Fibroblast of lung (primary cell): ENCODE results near the gene TRMU. TPM values are rescaled to one million over a fixed set of nuclear protein-coding genes. Genes with fewer than 3 reads are reported as not detected.

Source experiments
- DNase-seq, 2 donors: peaks; one replicate each; pipeline versions ENCODE4 v3.0.0 to v3.0.0-alpha.2; 2010; ENCODE audit warnings: low read depth in 2 of 2
- H2AFZ ChIP-seq: 2 replicates; pipeline ENCODE4 v1.5.1; 2012; ENCODE audit warnings: low read length, control low read depth, inconsistent platforms
- H3K27ac ChIP-seq: 2 replicates; pipeline ENCODE4 v1.5.1; 2011; ENCODE audit warnings: low read length, control low read depth; ENCODE audit not compliant: insufficient read depth
- H3K27me3 ChIP-seq: 2 replicates; pipeline ENCODE4 v1.5.1; 2011; ENCODE audit warnings: mild to moderate bottlenecking, low read length; ENCODE audit not compliant: control insufficient read depth, insufficient read depth
- H3K36me3 ChIP-seq: 2 replicates; pipeline ENCODE4 v1.5.1; 2011; ENCODE audit warnings: low read length; ENCODE audit not compliant: control insufficient read depth, insufficient read depth
- H3K4me1 ChIP-seq: 2 replicates; pipeline ENCODE4 v1.5.1; 2011; ENCODE audit warnings: low read length; ENCODE audit not compliant: control insufficient read depth, insufficient read depth; ENCODE audit errors: extremely low read depth
- H3K4me2 ChIP-seq: 2 replicates; pipeline ENCODE4 v1.5.1; 2011; ENCODE audit warnings: low read length, control low read depth; ENCODE audit not compliant: insufficient read depth; ENCODE audit errors: extremely low read depth
- H3K4me3 ChIP-seq, 4 experiments: fragments of 200-600 bp in 1 of 4; sonication (generic) in 1 of 4; replicated peaks in 1 of 4; 2 replicates each; pipeline ENCODE4 v1.5.1; 2011 to 2016; ENCODE audit warnings: low read length in 4 of 4, low read depth in 3 of 4, mild to moderate bottlenecking in 3 of 4, control low read depth in 2 of 4, inconsistent platforms in 1 of 4, mixed read lengths in 1 of 4; ENCODE audit not compliant: insufficient read depth in 1 of 4; ENCODE audit errors: control extremely low read depth in 1 of 4
- H3K79me2 ChIP-seq: 2 replicates; pipeline ENCODE4 v1.5.1; 2012; ENCODE audit warnings: mild to moderate bottlenecking, low read length, inconsistent platforms; ENCODE audit not compliant: control insufficient read depth, insufficient read depth
- H3K9ac ChIP-seq: 2 replicates; pipeline ENCODE4 v1.5.1; 2011; ENCODE audit warnings: mild to moderate bottlenecking, low read length, control low read depth; ENCODE audit not compliant: insufficient read depth
- H3K9me3 ChIP-seq: 2 replicates; pipeline ENCODE4 v1.5.1; 2012; ENCODE audit warnings: low read depth, low read length; ENCODE audit not compliant: control insufficient read depth, insufficient read depth
- H4K20me1 ChIP-seq: 2 replicates; pipeline ENCODE4 v1.5.1; 2011; ENCODE audit warnings: low read length; ENCODE audit not compliant: control insufficient read depth, insufficient read depth; ENCODE audit errors: extremely low read depth
- EZH2 ChIP-seq: IDR thresholded peaks from 2 replicates; pipeline ENCODE4 v1.5.1; 2012; ENCODE audit warnings: low read length, control low read depth, mild to moderate bottlenecking; ENCODE audit errors: missing control alignments
- polyA plus RNA-seq, 2 donors: library from polyadenylated mRNA; depleted of rRNA in 1 of 2; stranded (reverse) in 1 of 2; unstranded in 1 of 2; fragments of >200 nt; gene quantifications; 2 replicates each; pipeline ENCODE4 v1.2.1, GENCODE V29; 2011 to 2012; ENCODE audit warnings: missing spikeins in 1 of 2
- total RNA-seq: library from RNA; depleted of rRNA; stranded (reverse); fragments of >200 nt; gene quantifications from 2 replicates; pipeline ENCODE4 v1.2.1, GENCODE V29; 2014
- TF ChIP-seq, protein P1 (sequence below), 2 donors: IDR thresholded peaks in 1 of 2; conservative IDR thresholded peaks in 1 of 2; 1 replicate in 1 of 2; 2 replicates in 1 of 2; pipeline ENCODE4 v1.5.1; 2011 to 2012; ENCODE audit warnings: low read length in 2 of 2, control low read depth in 1 of 2, inconsistent platforms in 1 of 2, low read depth in 1 of 2, mild to moderate bottlenecking in 1 of 2

The TRMU gene
- total and polyA plus RNA-seq, 2 donors (not counting 1 experiment from before 2014, with no cell fraction given) = 18.4 to 22.1 TPM

- peaks cover 14% of the 10 kb centered on the region for H3K36me3 ChIP-seq
- DNase-seq = no peak
- TF ChIP-seq EZH2 = no peak
- TF ChIP-seq, protein P1, sequence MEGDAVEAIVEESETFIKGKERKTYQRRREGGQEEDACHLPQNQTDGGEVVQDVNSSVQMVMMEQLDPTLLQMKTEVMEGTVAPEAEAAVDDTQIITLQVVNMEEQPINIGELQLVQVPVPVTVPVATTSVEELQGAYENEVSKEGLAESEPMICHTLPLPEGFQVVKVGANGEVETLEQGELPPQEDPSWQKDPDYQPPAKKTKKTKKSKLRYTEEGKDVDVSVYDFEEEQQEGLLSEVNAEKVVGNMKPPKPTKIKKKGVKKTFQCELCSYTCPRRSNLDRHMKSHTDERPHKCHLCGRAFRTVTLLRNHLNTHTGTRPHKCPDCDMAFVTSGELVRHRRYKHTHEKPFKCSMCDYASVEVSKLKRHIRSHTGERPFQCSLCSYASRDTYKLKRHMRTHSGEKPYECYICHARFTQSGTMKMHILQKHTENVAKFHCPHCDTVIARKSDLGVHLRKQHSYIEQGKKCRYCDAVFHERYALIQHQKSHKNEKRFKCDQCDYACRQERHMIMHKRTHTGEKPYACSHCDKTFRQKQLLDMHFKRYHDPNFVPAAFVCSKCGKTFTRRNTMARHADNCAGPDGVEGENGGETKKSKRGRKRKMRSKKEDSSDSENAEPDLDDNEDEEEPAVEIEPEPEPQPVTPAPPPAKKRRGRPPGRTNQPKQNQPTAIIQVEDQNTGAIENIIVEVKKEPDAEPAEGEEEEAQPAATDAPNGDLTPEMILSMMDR (conservative IDR thresholded peaks at IDR 0.05 in 1 of 2, IDR thresholded peaks at IDR 0.05 in 1 of 2; ENCODE audit: low read depth in 1 of 2, low read length in 2 of 2) = no peak
- H3K9ac ChIP-seq = no peak overlapping the region
- H3K4me2 ChIP-seq = no peak overlapping the region
- no peaks in the 10 kb centered on the region for H3K27me3 ChIP-seq
- H3K27ac ChIP-seq = no peak overlapping the region
- H3K9me3 ChIP-seq = no peaks in the 10 kb centered on the region
- peaks cover 25% of the 10 kb centered on the region for H3K79me2 ChIP-seq
- no peak overlapping the region for H3K4me3 ChIP-seq
- no peak overlapping the region for H2AFZ ChIP-seq
- peaks cover 7% of the 10 kb centered on the region for H3K4me1 ChIP-seq
- H4K20me1 ChIP-seq = no peaks in the 10 kb centered on the region
These were observed 3.1 kb downstream of the TRMU start for GRCh38 chr22:46338636-46339035.

DNA sequence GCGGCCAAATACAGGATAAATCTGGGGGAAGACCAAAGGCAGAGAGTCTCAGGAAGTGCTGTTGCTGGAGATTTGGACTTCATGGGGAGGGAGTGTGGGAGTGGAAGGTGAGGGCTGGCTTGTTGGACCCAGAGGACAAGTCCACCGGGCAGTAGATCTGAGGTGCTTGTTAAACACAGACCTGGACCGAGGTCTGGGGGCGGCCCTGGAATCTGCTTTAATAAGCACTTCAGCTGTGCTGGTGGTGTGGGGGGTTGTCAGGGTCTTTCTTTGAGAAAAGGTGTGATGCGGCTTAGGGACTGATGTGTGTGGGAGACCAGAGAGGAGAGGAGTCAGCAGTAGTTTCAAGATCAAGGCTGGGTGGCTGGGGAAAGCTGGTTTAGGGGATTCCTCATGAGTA lies 4.4 kb downstream of the TRMU start:
- Histone ChIP-seq H3K4me1 (peaks cover 7% of the 10 kb centered on the region), H3K79me2 (peaks cover 25% of the 10 kb centered on the region), H3K9ac (no peak overlapping the region), H3K4me2 (no peak overlapping the region), H4K20me1 (no peaks in the 10 kb centered on the region), H3K4me3 (no peak overlapping the region), H2AFZ (no peak overlapping the region), H3K36me3 (peaks cover 15% of the 10 kb centered on the region), H3K27me3 (no peaks in the 10 kb centered on the region), H3K9me3 (no peaks in the 10 kb centered on the region), H3K27ac (no peak overlapping the region)
- no peak for TF ChIP-seq EZH2
- TF ChIP-seq, protein P1 (conservative IDR thresholded peaks at IDR 0.05 in 1 of 2, IDR thresholded peaks at IDR 0.05 in 1 of 2; ENCODE audit: low read depth in 1 of 2, low read length in 2 of 2) = no peak
- no peak for DNase-seq

- Histone ChIP-seq H3K36me3 (peaks cover 17% of the 10 kb centered on the region), H3K9ac (no peak overlapping the region), H2AFZ (no peak overlapping the region), H3K27me3 (no peaks in the 10 kb centered on the region), H3K27ac (no peak overlapping the region), H3K4me3 (no peak overlapping the region), H3K79me2 (peaks cover 24% of the 10 kb centered on the region), H3K4me2 (no peak overlapping the region), H4K20me1 (no peaks in the 10 kb centered on the region), H3K9me3 (no peaks in the 10 kb centered on the region), H3K4me1 (peaks cover 7% of the 10 kb centered on the region)
- no peak for DNase-seq
- TF ChIP-seq, protein P1 (conservative IDR thresholded peaks at IDR 0.05 in 1 of 2, IDR thresholded peaks at IDR 0.05 in 1 of 2; ENCODE audit: low read depth in 1 of 2, low read length in 2 of 2) = no peak
- TF ChIP-seq EZH2 = no peak
These were observed 5.2 kb downstream of the TRMU start for GRCh38 chr22:46340676-46341075.
